HUDEP-2 (cell line): ENCODE results near the gene PPP2R5C.

Source experiments
- DNase-seq, 76 experiments: peaks; one replicate each; lab custom pipeline; 2025; ENCODE audit not compliant: unreplicated experiment in 76 of 76; lab: John Stamatoyannopoulos, UW

Gene PPP2R5C

DNA sequence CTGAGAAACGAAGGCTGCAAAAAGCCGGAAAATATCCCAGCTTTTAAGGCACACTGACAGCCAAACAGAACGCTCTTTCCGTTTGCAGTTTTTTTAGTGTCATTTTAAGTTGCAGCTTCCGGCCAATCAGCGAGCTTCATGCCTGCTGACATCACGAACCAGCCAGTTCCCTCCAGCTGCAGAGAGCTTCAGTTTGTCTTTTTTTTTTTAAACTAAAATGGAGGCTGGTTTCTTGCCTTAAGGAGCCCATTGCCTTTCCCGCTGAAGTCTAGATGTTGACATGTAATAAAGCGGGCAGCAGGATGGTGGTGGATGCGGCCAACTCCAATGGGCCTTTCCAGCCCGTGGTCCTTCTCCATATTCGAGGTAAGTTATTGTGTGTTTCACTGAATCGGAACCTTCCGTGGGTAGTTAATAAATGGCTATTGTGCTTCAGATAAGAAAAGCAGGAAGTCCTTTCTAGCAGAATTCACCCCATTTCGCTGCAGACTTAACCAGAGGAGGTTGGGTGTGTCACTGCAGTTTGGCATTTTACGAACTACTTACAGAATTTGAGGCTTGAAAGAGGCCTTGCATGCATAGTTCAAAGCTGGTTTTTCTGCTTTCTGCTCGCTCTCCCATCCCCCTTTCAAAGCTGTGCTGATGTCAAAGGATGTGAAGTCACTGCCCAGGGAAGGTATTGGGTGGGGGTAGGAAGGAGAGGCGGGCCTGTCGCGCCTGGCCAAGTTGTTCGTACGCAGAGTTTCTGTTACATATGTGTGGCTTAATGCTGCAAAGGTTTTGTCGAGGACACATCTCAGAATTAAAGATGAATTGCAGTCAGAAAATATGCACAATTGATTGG lies 48.4 kb downstream of the PPP2R5C start:
- DNase-seq: peak in 75 of 76 experiments; percentile 16 to 92 (median 77)

DNA sequence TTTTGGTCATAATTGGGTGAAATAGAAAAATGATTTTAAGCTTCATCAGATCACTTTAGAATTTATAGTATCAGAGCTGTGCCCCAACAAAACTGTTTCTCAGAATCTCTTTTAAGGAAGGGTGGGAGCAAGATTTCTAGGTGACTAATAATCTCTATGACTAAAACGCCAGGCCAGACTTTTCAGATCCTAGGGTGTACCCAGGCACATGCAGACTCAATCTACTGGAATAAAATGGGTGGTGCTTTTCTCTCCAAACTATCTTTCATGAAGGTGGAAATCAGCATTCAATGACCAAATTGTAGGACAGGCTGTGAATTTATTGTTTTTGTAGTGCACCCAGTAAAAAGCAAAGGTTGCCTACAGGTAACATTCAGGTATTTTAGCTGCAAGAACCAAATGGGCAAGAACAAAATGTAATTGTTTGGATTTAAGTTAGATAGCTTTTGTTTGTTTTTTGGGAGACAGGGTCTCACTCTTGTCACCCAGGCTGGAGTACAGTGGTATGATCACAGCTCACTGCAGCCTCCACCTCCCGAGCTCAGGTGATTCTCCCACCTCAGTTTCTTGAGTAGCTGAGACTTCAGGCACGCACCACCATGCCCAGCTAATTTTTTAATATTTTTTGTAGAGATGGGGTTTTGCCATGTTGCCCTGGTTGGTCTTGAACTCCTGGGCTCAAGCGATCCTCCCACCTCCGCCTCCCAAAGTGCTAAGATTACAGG lies 49.5 kb downstream of the PPP2R5C start:
- peak in 10 of 76 experiments; percentile 4 to 38 (median 16) for DNase-seq

DNA sequence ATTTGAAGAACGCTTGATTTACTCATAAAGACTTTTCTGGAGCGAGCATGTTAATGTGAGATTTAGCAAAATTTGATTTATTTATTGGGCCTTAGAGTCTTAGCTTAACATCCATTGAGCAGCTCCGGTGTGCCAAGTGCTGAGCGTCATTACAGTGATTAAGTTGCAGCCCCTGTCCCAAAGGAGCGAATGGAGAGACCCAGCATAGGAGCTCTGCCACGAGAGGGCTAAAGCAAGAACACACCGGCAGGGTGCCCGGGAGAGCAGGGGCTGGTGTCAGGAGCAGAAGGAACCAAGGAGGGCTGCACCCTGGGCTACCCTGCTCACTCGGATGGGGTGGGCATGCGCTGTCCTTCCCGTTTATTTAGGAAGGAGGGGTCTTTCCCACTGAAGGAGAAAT lies 50.6 kb downstream of the PPP2R5C start:
- no peak for DNase-seq

DNA sequence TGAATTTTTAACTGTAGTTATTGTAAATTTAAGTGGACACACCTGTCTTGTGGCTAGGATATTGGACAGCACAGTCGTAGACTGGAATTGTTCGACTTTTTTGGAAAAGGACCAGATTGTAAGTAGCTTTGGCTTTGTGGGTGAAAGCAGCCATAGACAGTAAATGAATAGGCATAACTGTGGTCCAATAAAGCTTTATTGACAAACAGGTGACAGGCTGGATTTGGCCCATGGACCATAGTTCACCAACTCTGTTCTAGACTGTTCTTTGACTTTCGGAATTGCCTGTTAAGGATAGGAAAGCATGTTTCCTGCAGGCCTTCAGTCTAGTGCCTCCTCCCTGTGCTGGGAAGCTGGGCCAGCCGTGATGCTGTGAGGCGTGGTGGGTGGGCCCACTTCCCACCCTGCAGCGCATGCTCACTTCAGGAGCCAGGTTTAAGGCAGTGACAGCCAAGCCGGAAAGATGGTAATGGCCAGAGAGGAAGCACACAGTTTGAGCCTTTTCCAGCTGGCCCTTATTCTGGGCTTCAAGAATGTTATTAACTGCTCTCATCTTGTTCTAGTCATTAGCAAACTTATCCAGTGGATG lies 51.8 kb downstream of the PPP2R5C start:
- DNase-seq: no peak

DNA sequence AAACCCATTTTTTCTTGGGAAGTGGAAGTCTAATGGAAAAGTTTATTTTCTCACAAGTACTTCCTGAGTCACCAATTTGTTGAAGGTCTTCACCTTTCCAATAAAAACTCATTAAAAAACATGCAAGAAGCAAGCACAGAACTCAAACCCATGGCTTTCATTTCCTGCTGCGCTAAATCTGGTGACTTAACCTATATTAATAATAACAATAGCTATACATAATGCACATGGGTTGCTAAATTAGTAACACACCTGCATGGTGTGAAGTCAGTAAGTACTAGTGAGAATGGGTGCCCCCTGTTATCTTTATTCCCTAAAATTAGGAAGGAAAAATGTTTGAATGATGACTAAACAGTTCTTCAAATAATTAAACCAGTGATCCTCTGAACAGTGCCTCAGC lies 52.3 kb downstream of the PPP2R5C start:
- DNase-seq: no peak

DNA sequence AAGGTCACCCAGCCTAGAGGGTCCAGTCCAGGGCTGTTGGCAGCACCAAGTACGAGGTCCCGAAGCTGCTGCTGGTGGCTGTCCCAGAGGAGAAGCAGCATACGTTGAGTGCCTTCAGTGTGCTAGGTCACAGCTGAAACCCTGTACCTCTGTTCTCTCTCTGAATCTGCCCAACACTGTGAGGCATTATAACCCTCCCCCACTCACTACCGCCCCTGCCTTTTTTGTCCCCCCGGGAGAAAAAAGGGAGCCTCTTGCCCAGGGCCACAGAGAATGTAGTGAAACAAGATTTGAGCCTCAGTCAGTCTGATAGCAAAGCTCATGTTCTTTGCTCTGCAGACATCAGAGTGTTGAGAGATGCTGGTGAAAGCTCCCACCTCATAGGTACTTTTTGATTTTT lies 53.4 kb downstream of the PPP2R5C start:
- DNase-seq: no peak

DNA sequence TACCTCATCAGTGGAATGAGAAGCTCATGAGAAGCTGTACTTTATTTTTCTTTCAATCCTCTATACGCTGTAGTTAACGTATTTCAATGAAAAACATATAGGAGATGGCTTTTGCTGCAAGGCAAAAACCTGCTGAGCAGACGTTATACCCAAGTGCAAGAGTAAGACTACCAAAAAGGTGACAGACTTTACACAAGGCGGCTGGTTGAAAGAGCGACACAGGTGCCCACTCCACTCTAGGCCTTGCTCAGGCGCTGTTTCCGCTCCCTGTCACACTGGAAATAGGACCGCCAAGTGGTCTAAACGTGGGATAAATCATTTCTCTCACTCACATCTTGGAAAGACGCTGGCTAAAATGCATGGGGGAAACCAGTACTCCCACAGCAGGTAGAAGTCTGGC lies 54.5 kb downstream of the PPP2R5C start:
- no peak for DNase-seq

DNA sequence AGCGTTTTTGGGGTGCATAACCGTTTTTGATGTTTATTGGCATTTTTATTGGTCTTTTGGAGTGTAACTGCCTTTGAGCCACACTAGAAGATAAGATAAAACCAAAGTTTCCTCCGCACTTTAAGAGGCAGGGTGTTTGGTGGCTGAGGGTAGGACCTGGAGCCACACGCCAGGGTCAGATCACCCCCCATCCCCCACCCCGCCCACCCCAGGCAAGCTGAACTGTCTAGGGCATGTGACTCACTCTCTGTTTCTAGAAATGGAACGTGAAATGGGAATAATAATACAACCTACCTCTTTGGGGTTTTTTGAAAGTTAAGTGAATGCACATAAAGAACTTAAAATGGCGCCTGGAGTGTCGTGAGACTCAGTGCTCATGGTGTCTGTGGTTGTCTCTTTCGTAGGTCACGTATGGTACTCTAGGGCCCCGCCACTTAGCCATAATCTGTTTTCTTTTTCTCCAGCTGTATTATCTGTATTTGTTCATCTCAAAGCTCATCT lies 56.0 kb downstream of the PPP2R5C start:
- peak in 29 of 76 experiments; percentile 11 to 63 (median 28) for DNase-seq

DNA sequence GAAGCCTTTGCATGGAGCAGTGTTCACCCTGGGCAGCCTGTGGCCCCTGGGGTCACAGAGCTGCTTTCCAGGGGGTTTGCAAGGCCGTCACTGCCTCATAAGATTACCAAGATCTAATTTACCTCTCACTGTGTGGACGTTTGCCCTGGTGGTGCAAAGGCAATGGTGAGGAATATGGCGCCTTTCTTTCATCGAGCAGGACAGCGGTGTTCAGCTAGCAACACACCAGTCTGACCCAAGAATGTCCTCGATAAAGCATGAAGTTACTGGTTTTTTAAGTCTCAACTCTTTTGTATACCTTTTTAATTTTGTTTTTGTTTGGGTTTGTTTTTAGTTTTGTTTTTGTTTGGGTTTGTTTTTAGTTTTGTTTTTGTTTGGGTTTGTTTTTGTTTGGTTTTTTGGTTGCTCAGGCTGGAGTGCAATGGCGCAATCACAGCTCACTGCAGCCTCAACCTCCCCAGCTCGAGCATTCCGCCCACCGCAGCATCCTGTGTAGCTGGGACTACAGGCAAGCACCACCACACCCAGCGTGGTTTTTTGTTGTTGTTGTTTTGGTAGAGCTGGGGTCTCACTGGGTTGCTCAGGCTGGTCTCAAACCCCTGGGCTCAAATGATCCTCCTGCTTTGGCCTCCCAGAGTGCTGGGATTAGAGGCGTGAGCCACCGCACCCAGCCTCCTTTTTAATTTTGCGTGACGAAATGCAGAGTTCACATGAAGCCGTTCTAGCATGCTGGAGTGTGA lies 57.9 kb downstream of the PPP2R5C start:
- peak in 1 of 76 experiments; percentile 23 for DNase-seq

DNA sequence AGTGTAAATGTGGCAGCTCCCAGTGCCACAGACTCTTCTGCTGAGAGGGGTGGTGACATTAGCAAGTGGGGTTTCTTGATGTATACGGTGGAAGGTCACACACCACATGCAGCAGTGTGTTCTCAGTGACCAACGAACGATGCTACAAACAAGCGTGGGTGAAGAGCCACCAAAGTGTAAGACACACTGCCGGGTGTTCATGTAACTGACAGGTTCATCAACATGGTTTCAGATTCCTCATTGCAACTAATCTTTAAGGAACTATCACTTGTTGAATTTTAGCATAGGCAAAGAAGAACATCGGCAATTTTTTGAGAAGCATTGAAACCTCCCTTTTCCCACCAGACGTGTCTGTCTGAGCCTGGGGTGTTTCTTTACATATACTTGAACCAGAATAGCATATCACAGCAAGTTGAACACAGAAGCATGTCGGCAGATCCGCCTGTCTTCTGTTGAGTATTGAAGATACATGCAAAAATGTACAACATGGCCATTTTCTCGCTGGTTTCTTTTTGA lies 58.8 kb downstream of the PPP2R5C start:
- no peak for DNase-seq

DNA sequence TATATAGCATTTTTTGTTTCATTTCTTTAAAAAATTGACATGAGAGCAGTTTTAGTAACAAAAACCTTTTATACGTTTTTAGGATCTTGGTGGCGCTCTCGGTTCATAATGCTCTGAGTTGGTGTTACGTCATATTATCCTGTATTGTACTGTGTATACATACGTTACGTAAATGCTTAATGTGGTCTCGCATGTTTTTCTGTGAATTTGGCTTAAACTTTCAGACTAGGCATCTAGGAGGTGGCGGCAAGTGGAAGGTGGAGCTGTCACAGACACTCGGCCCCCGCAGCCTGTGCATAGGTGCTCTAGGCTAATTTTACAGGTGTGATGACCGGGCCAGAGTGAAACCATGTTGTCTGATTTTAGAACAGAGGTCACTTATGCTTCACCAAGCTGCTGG lies 60.0 kb downstream of the PPP2R5C start:
- peak in 1 of 76 experiments; percentile 27 for DNase-seq

DNA sequence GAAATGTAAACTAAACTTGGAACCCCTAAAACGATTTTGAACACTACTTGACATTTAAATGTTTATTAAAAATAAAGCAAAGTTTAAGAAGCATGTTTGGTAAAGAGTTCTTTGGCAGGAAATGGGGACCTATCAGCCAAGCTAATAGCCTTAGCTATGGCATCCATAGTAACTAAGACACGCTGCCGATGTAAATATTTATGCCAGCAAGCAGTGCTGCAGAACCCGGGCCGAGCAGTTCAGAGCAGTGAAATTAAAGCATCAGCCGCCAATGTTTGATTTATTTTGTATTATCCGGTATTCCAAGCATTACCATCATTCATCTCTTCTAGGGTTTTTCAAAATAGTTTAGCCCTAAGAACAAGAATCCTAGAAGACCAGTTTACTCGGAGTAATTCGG lies 61.6 kb downstream of the PPP2R5C start:
- no peak for DNase-seq

DNA sequence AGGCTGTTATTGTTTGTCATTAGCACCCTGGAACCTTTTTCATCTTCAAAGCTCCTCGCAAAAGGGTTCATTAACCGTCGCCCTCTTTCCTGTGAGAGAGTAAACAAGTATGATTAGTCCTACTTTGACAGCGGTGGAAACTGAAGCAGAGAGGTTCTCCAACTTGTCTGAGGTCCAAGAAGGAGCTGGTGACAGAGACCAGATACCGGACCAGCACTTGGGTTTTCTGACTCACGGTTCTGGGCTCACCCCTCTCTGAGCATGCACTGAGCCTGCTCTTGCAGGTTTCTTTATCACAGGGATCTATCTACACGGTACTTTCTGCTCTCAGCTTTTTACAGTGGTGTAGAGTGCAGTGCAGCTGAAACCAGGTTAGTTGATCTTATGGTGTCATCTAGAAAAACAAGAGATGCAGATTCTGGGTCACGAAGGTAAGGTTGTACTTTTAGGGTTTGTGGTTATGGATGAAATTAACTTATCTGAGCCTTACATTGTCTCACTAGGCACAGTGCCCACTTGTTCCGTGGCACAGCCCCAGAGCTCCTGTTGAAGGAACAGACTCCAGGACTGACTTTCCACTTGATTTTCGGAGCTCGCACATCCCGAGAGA lies 62.1 kb downstream of the PPP2R5C start:
- peak in 38 of 76 experiments; percentile 2 to 71 (median 28) for DNase-seq

DNA sequence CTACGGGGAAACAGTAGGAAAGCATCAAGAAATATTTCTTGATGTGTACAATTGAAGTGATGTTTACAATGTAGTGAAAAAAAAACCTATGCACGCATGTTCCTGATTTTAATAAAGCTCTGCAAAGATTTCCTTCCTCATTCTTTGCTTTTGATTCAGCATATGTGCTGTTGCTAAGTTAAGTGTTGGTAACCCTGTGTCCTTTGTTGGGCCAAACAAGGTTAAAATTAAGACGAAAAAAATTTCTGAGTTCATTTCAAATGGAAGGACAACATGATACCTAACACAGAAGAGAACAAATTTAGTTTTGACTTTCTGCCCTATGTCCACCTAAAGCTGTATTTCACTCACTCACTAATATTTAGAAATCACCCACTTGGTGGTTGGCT lies 62.8 kb downstream of the PPP2R5C start:
- DNase-seq: no peak

DNA sequence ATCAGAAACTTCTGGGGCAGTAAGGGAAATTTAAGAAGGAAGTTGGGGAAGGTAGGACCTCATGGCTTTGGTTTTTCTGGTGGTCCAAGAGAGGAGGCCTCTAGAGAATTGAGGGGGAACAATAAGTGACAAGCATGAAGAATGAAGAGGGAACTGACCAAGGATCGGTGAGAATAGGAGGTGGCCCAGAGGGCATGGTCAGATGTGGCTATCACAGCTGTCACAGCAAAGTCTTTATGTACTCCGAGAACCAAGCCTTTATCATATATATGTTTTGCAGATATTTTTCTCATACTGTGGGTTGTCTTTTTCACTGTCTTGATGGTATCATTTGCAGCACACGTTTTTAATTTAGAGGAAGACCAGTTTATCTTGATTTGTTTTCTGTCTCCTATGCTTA lies 64.3 kb downstream of the PPP2R5C start:
- peak in 1 of 76 experiments; percentile 7 for DNase-seq

DNA sequence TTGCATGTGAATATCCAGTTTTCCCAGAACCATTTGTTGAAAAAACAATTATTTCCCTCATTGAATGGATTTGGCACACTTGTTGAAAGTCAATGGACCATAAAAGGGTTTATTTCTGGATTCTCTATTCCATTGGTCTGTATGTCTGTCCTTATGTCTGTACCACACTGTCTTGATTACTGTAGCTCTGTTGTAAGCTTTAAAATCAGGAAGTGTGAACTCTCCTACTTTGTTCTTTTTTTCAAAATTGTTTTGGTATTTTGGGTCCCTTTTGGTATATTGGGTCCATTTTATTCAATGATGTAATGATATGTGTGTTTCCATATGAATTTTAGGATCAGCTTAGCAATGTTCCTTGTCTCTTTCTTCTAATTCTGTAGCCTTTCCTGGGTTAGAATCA lies 64.8 kb downstream of the PPP2R5C start:
- no peak for DNase-seq

DNA sequence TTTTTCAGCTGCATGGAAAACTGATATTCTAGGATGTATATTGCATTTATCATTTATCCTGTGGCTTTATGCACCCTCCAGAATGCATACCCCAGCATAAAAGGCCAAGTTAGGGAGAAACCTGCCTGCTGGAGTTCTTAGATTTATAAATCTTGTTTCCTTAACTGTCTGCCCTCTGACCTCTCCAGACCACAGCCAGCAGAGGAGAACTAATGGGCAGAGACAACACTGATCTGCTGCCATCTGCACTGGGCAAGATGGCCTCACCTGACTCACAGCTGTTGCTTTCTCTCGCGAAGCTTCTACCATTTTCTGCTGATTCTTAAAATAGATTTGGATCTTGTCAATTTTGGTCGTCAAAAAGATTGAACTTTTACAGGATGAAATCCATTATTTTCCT lies 65.8 kb downstream of the PPP2R5C start:
- DNase-seq: no peak

DNA sequence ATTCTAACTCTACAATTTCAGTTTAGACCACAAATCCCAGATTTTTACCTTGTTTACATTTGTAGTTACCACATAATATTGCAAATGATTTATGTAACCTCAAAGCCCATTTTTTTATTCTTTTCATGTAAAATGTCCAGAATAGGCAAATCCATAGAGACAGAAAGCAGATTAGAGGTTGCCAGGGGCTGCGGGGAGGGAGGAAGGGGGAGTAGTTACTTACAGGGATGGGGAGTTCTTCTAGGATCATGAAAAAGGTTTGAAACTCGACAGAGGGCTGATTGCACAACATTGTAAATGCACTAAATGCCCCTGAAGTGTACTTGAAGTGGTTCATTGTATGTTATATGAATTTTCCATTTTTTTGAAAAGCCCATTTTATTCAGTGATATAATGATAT lies 66.5 kb downstream of the PPP2R5C start:
- no peak for DNase-seq

DNA sequence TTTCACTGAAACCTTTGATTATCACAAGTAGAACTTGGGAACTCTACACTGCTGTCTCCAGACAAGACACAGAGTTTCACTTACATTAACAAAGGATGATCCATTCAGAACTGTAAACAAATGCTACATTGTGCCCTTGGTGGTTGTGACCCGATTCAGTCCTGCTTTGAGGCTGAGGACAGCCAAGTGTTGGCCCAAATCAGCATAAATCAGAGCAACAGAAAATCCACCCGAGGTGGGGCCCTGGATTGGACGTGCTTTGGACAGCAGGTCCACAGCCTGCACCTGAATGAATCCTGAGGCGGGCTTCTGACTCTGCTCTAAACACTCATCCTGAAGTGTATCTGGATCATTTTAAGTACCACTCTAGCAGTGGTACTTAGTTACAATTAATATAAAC lies 68.8 kb downstream of the PPP2R5C start:
- DNase-seq: no peak

DNA sequence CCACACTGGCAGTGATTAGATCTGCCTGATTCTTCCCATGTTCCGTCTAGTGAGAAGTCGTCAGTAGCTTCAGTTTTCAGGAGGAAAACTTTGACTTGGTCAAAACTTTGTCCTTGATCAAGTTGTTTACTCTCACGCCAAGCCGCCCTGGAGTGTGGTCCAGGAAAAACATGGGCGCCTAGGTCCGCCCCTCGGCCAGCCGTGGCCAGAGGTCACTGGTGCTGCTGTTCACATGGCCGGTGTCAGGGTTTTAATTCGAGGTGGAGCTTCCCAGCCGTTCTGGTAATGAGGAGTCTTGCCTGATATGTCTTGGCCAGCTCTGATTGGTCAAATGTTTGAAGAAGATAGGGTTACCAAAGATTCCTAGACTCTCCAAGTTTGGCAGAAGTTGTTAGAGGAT lies 71.5 kb downstream of the PPP2R5C start:
- DNase-seq: no peak
